GM12873 (cell line): ENCODE results near the gene ARHGAP5.

Source experiments
- TF ChIP-seq, protein P1 (sequence below): IDR thresholded peaks from 2 replicates; pipeline ENCODE4 v1.5.1; 2012; ENCODE audit warnings: low read depth, mild to moderate bottlenecking, moderate library complexity, low read length, control low read depth; ENCODE audit not compliant: insufficient read depth; ENCODE audit errors: missing control alignments

ARHGAP5 gene

DNA sequence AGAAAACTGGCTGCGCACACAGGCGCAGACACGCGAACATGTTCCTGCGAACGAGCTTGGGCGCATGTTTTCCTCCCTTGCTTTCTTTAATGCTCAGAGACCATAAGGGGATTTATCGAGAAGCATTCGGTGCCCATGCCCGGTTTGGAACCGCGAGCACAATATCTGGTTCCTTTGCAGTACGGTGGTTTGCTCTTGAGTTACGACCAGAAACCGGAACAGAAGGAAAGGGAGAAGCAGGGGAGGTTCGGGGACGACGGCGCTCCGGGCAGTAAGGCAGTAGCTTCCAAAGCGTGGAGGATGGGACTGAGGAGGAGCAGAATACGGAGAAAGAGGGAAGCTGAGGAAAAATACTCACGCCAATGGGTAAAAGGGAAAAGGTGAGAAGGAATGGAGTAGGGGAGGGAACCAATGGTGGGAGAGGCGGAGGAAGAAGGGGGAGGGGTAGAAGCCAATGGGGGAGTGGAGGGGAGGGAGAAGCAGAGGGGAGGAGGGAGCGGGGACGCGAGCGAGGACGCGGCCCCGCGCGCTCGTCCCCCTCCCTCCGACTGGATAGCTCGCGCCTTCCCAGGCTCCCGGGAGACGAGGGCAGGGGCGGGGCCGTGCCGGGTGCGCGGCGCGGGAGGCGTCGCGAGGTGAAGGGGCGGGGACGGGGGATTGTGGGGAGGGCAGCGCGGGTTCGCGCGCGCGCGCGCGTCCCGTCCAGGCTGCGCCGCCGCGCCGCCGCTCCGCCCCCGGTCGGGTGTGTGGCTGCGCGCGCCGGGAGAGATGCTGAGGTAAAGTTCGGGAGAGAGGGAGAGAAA is 625 bp upstream of the ARHGAP5 start:
- TF ChIP-seq, protein P1, sequence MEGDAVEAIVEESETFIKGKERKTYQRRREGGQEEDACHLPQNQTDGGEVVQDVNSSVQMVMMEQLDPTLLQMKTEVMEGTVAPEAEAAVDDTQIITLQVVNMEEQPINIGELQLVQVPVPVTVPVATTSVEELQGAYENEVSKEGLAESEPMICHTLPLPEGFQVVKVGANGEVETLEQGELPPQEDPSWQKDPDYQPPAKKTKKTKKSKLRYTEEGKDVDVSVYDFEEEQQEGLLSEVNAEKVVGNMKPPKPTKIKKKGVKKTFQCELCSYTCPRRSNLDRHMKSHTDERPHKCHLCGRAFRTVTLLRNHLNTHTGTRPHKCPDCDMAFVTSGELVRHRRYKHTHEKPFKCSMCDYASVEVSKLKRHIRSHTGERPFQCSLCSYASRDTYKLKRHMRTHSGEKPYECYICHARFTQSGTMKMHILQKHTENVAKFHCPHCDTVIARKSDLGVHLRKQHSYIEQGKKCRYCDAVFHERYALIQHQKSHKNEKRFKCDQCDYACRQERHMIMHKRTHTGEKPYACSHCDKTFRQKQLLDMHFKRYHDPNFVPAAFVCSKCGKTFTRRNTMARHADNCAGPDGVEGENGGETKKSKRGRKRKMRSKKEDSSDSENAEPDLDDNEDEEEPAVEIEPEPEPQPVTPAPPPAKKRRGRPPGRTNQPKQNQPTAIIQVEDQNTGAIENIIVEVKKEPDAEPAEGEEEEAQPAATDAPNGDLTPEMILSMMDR = no peak

DNA sequence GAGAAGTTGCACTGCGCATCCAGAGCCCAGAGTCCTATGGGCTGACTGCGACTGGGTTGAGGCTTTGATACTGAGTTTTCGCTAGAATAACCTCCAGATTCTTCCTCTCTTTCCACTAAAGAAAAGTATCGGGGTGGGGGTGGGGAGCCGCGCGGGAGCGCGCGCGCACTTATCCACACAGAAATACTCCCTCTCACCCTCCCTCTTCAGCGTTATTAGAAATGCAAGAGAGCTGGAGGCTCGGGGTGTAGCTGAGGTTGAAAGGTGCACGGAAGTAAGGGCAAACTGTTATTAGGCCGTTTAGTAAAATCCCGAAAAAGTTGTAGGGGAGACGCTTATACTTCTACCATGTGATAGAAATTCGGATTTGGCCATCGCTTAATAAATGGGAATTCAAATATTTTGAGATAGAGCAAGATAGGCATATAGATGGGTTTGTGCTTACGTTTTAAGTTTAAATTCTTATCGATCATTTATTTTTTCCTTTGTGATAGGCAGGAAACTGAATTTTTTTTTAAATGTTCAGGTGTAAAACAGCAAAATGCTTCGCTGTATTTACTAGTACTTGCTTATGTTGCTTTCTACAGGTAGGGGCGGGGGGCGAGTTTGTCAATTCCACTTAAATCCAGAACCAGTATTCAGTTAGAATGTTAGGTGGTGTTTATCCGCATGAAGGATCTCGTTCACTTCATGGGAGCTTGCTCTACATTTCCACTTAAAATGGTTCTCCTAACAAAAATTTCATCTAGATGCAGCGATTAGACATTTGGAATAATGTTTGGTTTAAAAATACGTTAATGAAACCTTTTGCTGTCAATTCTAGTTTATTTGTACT is 1.1 kb downstream of the ARHGAP5 start:
- TF ChIP-seq, protein P1 = no peak

- TF ChIP-seq, protein P1 = no peak
Observed at GRCh38 chr14:32078858-32079216, 1.7 kb downstream of the ARHGAP5 start.

DNA sequence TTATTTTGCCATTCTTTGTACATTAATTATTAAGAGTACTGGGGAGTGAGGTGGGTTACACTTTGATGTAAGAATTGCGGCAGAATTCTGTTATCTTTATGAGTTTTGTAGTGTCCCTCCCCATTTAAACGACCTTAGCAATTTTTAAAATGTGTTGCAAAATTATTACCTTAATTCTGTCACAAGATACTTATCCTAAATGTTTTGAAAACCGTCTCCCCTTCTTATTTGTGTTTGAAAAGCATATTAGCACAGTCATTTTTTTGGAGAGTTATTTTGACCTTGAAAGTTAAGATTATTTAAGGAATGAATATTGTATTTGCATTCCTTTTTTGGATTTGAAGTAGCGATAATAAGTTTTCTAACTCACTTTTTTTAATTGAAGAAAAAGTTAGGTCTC is 2.2 kb downstream of the ARHGAP5 start:
- TF ChIP-seq, protein P1 = no peak

- TF ChIP-seq, protein P1 = no peak
Observed at GRCh38 chr14:32080001-32080510, 3.0 kb downstream of the ARHGAP5 start.

DNA sequence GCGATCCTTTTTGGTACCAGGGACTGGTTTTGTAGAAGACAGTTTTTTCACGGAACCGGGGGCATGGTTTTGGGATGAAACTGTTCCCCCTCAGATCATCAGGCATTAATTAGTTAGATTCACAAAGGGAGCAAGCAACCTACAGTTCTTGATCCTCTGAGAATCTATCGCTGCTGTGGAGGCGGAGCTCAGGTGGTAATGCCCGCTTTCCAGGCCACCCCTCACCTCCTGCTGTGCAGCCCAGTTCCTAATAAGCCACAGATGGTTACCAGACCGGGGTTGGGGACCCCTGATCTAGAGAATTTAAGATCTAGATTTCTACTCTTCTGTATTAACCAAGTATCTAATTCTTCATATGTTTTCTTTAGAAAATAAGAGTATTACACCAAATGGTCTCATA is 4.8 kb downstream of the ARHGAP5 start:
- TF ChIP-seq, protein P1 = no peak

- TF ChIP-seq, protein P1 = no peak
Observed at GRCh38 chr14:32083315-32083624, 6.2 kb downstream of the ARHGAP5 start.
